Measurements from ENCODE around the gene SSBP3. TPM values are rescaled to one million over a fixed set of nuclear protein-coding genes. Genes with fewer than 3 reads are reported as not detected.
A peak's percentile ranks its signal among the peaks of the same experiment; 100 is the strongest.
"Not testable (repeated sequence)": the region's sequence is repeated elsewhere in the genome, so short reads cannot be mapped to it uniquely, and the experiment has no call there.

The SSBP3 gene
- total RNA-seq, 1 experiment from 2014 or later = 18.2 TPM

DNA sequence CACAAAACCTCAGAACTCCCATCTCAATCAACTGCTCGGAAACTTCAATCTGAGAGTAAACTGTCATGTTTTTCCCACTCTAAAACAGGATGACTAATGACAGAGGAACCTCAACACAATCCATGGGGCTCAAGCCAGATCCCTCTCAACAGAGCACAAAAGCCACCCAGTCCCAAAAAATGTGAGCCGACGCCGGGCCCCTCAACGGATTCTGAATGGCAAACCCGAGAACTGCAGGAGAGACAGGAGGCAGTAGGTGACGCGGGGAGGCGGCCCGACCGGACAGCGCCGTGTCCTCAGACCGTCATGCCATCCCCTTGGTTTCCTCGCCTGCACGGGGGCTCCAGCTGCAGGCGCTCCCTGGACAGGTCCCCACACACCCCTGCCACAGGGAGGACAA is 53.4 kb downstream of the SSBP3 start:
- no peak for DNase-seq (ENCODE audit: low spot score)

DNA sequence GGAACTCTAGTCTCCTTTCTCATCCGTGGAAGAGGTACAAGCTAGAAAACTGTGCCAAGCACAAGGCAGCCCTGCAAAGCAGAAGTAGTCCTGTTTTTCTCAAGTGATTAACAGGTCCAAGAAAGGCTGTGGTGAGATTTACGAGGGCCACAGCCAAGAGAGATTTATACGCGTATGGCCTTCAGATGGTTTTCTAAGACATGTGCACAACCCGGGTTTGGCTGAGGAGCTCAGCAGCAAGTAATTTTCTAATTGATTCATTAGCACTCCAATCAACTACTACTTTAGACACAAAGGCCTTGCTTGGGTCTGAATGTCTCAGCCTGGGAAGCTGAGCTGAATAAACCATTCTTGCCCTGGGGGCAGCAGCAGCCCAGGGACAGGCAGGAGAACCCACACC is 55.8 kb downstream of the SSBP3 start:
- DNase-seq (ENCODE audit: low spot score) = no peak

DNA sequence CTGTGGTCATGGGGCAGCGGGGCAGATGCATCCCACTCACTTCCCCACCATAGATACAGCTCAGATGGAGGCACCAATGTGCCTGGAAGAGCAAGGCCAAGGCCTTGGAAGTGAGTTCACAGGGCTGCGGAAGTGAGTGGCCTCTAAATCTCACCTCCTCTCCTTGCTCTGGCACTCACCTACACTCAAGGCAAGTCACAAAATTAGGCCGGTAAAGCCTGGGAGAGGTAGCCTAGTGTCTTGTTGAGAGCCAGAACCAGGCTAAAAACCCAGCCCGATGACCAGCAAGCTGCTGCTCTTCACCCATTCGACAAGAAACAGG is 57.5 kb downstream of the SSBP3 start:
- DNase-seq (ENCODE audit: low spot score) = no peak

DNA sequence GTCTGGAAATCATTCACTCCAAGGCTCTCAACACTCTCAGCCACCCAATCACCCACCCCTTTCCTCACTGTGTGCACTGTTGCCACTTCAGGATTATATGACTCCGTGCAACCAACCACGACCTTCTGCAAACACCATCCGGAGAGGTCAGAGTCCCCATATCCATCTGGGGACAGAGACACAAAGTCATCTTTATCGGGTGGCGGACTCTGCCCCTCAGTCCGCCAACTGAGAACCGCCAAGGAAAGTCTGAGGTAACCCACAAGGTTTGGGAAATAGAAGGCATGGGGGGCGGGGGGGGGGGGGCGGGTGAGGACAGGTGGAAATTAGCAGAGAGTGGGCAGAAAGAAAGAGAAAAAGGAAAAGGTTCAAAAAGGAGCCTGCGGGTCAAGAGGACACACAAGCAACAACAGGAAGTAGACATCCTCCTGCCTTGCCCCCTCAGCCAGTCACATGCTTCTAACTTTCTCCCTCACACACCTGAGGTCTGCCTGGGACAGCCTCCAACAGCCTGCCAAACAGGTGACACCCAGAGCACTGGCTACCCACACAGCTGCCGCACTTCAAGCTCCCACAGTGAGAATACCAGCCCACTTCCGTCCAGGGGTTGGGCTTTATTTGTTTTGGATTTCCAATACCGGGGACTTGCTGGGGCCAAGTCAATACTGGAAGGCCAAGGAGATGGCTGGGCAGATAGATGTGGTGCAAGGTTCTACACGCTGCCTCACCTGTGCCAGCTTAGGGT is 58.1 kb downstream of the SSBP3 start:
- peak; percentile 45 for DNase-seq (ENCODE audit: low spot score)

DNA sequence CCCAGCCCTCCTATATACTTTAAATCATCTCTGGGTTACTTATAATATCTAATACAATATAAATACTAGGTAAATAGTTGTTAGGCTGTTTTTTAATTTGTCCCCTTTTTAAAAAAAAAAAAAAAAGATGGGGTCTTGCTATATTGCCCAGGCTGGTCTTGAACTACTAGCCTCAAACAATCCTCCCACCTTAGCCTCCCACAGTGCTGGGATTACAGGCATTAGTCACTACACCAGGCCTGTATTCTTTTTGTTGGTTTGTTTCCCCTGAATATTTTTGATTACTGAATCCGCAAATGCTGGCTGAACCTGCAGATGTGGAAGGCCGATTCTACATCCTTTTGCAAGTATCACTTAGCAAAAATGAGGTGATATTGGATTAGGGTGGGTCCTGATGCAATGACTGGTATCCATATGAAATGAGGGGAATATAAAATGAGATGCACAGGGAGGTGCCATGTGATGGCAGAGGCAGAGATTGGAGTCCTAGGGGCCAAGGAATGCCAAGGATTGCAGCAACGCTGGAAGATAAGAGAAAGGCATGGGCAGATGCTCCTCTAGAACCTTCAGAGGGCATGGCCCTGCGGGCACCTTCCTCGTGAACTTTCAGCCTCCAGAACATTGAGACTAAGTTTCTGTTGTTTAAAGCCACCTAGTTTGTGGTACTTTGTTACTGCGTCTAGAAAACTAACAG is 58.8 kb downstream of the SSBP3 start:
- DNase-seq (ENCODE audit: low spot score) = no peak

DNA sequence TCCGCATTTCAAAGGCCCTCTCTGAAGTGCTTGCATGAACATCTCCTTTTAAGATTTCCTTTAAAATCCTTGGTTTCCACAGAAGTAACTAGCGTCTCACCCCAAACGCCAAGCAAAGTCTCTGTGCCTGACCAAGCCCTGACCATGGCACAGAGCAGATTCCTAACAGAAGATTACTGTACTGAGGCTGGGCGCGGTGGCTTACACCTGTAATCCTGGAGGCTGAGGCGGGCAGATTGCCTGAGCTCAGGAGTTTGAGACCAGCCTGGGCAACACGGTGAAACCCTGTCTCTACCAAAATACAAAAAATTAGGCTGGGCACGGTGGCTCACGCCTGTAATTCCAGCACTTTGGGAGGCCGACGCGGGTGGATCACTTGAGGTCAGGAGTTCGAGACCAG is 60.6 kb downstream of the SSBP3 start:
- DNase-seq (ENCODE audit: low spot score) = not testable (repeated sequence)

DNA sequence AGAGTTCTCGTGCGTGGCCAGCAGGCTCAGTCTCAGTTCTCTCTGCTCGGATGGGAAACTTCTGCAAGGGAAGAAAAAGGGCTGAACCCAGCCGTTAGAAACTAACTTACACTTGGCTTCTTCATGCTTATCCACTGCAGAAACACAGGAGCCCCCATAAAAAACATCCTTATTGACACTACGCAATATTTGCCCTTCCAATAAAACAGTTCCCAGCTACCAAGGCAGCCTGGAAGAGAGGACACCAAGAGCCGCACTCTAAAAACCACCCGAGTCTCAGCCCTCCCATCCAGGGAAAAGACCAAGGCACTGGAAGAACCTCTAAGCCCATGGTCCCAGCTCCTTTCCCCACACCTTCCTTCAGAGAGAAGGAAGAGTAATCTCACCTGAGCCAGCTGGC is 61.1 kb downstream of the SSBP3 start:
- DNase-seq (ENCODE audit: low spot score) = no peak

DNA sequence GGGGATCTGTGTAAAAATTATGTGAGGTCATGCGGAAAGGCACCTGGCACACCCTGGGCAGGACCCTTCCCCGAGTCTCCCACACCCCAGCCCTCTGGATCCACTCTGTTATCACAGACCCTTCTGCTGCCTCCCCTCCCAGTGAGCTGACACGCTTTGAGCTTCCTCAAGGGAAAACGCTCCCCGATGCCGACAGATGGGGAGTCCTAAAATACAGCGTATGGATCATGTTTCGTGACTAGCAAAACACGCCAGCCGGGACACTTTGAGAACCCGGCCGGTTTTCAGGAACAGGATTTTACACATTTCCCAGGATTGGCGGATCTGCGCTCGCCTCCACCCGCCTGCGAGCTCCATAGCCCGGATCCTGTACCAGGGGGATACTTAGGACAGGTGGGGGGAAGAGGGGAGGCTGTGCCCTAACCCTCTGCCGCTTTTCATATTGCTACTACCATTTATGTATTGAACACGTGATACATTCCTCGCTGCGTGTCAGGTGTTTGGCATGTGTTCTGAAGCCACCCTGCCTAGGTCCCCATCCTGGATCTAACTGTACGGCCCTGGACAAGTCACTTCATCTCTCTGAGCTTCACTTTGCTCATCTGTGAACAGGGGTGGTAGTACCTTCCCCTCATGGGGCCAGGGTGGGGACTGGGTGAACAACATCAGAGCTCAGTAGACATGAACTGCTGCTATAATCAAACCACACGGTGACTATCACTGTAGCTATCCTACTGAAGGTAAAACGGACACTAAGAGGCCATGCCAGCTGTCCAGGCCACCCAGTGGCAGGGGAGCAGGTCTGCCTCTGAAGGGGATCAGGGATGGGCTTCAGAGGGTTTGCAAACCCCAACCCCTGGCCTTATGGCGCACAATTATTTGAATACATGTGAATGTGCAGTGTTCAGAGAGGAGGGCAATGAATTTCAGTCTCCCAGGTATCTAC is 63.2 kb downstream of the SSBP3 start:
- DNase-seq (ENCODE audit: low spot score) = no peak

DNA sequence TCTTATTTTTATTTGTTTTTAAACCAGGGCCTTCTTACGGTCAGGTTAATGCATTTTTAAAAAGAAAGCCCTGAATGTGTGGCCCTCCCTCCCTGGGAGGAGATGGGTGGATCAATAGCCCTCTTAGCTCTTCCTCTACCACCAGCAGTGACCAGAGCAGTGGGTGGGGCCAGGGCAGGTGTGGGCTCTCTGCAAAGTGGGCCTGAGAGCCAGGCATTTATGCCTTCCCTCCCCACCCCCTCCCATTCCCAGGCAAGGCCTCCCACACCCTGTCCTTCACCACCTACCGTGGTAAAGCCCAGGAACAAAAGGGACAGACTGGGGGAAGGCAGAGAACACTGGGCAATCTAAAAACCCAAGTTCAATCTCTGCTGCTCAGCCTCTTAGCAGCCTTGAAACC is 63.9 kb downstream of the SSBP3 start:
- no peak for DNase-seq (ENCODE audit: low spot score)

DNA sequence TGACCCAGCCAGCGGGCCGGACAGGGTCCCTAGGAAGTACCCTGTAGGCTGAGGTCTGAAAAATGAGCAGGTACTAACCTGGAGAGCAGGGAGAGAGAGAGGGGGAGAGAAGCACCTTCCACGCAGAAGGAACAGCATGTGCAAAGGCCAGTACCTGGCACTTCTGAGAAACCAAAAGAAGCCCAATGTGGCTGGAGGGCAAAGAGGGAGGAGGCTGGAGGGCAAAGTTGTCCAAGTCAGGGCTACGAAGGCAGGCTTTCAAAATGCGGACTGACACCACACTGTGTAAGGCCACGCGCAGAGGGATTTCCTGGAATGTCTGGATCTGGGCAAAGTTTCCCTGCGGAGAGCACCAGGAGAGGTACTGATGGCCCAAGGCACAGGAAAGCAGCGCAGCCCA is 64.4 kb downstream of the SSBP3 start:
- no peak for DNase-seq (ENCODE audit: low spot score)

DNA sequence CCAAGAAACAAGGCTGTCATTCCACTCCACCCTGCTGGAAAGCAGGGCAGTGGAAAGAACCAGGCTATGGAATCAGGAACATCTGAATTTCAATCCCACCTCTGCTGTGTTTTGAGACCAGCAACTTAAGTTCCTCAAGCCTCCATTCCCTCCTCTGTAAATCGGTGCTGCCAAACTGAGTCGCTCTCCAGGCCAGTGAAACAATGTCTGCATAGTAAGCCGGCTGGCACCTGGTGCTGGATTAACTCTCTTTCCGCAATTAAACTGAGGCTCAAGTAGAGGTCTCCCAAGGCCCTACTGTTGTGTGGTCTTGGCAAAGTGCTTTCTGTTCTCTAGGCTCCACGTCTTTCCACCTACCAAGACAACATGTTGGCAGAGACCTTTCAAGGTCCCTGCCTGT is 65.3 kb downstream of the SSBP3 start:
- DNase-seq (ENCODE audit: low spot score) = no peak

DNA sequence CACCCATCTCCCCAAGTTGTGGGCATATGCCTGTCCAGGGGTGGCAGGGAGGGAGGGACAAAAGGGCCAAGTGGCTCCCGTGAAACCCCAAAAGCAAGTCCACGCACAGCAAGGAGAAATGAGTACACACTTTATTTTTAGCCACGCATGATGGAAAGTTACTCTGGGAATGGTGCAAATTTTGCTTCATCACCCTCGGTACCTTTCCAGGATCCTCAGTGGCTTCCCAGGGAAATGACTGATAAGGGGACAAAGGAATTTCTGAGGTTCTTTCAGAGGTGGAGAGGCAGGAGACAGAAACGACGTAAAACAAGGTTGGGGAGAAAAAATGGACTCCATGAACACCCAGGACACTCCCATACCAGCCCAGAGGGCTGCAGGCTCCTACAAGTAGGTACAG is 65.8 kb downstream of the SSBP3 start:
- DNase-seq (ENCODE audit: low spot score) = no peak

DNA sequence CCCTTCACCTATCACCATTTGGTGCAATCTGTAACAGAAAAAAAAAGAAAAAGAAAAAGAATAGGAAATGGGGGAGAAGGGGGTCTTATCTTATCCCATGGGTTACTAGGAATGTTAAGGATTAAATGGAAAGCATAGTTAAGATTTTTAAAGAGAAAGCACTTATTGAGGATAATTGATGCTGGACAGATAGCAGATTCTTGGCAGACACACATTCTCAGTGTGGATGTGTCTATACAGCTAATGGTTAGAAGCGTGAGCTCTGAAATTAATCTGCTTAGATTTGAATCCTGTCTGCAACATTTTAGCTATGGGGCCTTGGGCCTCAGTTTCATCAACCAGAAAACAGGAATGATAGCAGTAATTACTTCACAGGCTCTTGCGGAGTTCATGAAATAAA is 67.1 kb downstream of the SSBP3 start:
- DNase-seq (ENCODE audit: low spot score) = no peak

DNA sequence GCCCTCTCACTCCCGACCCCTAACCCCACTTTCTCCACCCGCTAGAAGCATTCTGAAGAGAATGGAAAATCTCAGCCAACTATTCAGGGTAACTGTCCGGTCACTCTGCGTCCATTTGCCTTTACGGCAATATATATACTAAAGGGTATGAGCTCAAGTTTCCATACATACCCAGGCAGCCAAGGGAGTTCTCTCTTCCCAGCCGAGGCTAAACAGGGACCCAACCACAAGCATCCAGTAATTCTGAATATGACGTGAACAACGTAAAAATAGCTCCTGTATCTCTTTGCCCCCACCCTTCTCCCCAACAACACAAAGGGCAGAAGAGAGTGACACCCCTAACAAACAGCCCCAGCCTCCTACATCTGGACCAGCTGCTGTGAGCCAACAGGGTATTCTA is 67.7 kb downstream of the SSBP3 start:
- DNase-seq (ENCODE audit: low spot score) = no peak

DNA sequence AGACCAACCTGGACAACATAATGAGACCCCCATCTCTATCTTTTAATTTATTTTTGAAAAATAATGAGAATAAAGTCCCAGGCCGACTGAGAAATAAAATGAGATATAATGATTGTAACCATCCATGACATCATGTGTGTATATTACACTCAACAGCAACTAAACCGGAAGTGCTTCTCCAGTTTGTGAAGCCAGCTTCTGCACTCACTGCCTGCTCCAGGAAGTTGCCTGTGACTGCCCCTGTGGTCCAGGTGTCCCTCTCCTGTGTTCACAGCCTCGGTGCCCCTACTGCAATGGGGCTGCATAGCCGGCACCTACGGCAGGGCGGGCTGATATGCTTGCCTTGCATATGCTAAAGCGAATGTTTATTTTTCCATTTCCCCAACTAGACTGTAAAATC is 68.3 kb downstream of the SSBP3 start:
- no peak for DNase-seq (ENCODE audit: low spot score)

DNA sequence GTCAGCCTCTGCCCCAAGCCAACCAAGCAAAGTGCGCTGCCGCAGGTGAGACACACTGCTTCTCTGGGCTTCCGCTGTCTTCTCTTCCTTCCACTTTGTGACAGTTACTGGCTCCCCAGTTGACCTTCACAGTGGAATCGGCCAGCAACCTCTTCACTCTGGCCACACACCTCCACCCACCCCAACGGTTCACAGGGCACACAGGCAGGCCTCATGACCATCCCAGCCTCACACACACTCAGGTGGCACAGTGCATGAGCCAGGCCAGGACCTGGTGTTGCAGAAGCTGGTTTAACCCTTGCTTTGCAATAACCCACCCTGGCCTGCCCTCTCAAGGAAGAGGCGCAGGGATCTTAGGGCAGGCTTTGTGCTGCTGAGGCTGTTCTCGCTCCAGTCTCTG is 69.2 kb downstream of the SSBP3 start:
- no peak for DNase-seq (ENCODE audit: low spot score)

DNA sequence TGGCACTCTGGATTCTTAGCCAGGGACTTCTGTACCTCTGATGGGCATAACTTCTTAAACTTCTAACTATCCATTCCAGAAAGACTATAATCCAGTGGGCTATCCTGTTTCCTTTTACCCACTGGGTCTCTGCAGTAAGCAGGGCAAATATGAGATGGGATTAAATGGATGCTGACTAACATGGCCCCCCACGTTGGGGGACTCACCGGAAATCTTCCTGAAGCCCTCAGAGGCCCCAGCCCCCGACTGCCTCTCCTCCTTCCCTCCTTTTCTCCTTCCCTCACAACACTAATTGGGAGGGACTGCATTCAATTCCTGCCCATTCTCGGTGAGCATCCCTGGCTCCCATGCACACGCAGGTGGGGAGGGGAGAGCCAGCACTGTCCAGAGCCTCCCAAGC is 70.1 kb downstream of the SSBP3 start:
- DNase-seq (ENCODE audit: low spot score) = no peak

DNA sequence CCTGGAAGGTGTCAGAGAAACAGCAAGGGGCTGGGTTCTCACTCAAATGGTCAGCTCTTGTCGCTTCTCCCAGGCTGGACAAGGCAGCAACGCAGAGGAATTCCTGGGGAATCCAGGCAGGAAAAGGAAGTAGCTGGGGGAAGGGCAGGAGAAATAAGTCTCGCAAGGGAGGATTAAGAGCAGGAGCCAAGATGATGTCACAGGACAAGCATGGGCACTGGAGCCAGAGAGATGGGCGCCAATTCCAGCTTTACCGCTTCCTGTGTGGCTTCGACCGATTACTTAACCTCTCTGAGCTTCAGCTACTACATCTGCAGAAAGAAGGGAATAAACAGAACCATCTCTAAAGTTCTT is 70.5 kb downstream of the SSBP3 start:
- no peak for DNase-seq (ENCODE audit: low spot score)

DNA sequence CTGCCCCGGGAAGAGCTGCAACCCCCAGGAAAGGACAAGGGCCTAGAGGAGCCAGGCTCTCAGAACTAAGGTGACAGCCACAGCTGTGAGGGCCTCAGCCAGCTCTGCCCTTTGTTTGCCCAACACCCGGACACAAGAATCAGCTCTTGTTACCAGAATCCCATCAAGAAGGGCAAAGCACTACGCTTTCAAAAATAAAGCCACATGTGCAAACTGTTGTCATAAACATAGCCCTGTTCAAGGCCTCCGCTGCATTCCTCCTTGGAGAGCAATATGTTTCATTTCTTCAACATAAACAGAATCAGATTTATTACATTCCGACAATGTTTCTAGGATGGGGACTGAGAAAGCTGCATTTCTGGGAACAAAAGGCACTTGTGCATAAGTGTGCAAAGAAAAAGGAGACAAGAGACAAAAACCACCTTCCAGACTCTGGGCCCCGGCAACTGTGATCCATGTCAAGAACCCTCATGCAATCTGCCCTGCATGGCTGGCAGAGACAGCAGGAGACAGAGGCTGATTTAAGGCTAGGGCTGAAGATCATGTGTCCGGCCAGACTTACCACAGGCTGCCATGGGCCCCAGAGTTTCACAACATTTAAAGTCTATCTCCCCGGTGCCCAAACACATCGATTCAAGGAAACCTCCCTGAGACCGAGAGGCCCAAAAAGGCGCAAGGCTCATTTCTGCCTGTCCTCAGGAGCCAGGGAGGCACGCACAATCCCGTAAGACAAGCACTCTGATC is 71.0 kb downstream of the SSBP3 start:
- no peak for DNase-seq (ENCODE audit: low spot score)

DNA sequence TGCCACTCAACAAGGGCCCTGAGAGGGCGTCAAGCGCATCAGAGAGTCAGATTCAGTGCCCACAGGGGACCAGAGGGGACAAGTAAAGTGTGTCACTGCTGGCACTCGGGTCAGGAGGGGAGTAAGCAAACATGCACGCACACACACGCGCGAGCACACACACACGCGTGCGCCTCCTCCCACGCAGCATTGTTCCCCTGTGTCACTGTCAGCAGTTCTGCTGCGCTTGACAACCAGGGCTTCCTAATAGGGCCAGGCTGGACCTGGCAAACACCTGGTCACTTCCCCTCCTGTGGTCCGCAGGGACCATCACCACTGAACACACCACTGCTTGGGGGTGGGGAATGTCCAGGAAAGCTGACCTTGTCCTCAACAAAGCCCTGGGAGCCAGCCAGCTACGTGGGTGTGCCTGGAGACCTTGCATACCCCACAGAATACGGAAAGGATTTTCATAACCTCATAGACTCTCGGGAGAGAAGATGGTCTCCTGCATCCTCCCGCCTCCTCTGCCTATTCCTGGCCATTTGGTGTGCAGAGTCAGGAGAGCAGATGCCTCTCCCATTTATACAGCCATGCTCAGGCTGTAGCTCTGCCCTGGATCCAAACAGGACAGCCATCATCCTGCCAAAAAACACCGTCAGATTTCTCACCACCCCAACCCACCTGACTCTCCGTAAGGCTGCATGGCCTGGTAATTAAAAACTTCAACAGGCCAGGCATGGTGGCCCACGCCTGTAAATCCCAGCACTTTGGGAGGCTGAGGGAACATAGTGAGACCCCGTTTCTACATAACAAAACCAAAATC is 73.2 kb downstream of the SSBP3 start:
- DNase-seq (ENCODE audit: low spot score) = no peak

DNA sequence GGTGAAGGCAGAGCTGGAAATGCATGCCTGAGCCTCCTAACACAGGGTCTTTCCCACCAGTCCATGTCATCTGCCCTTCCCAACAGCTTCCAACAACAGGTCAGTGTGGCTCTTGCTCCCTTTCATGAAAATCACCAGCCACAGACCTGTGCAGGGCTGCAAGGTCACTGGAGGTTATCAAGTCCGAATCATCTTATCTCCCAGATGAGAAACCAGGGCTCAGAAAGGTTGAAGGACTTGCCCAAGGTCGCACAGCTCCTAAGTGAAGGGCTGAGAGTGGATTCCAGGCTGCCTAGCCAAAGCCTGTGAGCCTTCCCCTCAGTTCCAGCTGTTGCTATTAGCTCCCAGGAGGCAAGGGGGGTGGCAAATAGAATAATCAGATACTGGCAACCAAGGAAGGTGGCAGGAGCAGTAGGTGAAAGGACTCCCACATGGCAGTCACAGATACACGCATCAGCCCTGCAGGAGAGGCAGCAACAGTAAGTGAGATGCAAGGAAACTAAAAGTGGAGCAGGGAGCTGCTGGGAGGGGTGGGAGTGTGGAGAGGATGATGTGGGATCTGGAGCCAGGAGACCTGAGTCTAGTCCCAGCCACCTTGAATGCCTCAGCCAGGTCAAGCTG is 74.2 kb downstream of the SSBP3 start:
- DNase-seq (ENCODE audit: low spot score) = no peak

Data from HT-29 (cell line).